Mesothelial cell of epicardium (in vitro differentiated cells): Measurements from ENCODE around the gene ME1. TPM values are rescaled to one million over a fixed set of nuclear protein-coding genes. Genes with fewer than 3 reads are reported as not detected.
"Not testable (repeated sequence)": the region's sequence is repeated elsewhere in the genome, so short reads cannot be mapped to it uniquely, and the experiment has no call there.

Experiments
- DNase-seq, 2 experiments: peaks; one replicate each; pipeline ENCODE4 v3.0.0; 2021; ENCODE audit warnings: low spot score in 2 of 2; ENCODE audit not compliant: unreplicated experiment in 2 of 2
- H3K27ac Mint-ChIP-seq: 2 replicates; pipeline ENCODE4 v1.8.0; 2021; ENCODE audit warnings: mixed read lengths
- H3K27me3 Mint-ChIP-seq: 2 replicates; pipeline ENCODE4 v1.8.0; 2021; ENCODE audit warnings: low read depth, mixed read lengths
- H3K36me3 Mint-ChIP-seq: 2 replicates; pipeline ENCODE4 v1.8.0; 2021; ENCODE audit warnings: mixed read lengths
- H3K4me1 Mint-ChIP-seq: 2 replicates; pipeline ENCODE4 v1.8.0; 2021; ENCODE audit warnings: mixed read lengths
- H3K4me3 Mint-ChIP-seq: 2 replicates; pipeline ENCODE4 v1.8.0; 2021; ENCODE audit warnings: mild to moderate bottlenecking, moderate library complexity, mixed read lengths
- H3K9me3 Mint-ChIP-seq: 2 replicates; pipeline ENCODE4 v1.8.0; 2021; ENCODE audit warnings: mixed read lengths
- total RNA-seq: library from RNA; stranded (reverse); gene quantifications from 3 replicates; pipeline ENCODE4 v1.2.1, GENCODE V29; 2021
- TF ChIP-seq, protein P1 (sequence below): fragments of 200-600 bp; sonication (generic); IDR thresholded peaks from one replicate; pipeline ENCODE4 v1.5.0; 2021; ENCODE audit warnings: antibody characterized with exemption; ENCODE audit not compliant: unreplicated experiment

Gene ME1
- total RNA-seq, 1 donor from 2014 or later = 9.0 TPM

DNA sequence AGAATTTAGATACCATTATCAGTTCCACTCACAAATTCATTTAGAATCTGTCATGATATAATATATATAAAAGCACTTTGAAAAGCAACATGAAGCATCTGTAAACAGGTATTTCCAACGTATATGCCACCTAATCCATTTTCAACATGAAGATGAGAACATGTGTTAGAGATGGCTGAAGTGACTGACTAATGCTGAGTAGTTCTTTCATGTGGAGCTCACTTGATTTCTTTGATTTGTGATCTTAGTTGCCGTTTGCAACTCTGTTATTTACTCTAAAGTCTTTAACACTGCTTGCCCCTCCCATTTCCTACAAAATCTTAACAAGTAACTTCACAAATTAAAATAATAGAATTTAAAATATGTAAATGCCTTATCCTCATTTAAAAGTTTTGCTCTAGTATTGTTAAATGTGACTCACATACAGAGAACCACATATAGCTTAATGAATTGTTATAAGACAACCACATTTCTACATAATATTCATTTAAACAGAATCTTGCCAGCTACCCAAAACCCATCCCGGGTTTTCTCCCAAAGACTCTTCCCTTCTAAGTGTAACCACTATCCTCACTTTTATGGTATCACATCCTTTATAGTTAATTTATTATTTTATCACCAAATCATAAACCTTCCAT, 78.3 kb downstream of the ME1 start:
- H3K27ac Mint-ChIP-seq = no peak overlapping the region
- no peaks in the 10 kb centered on the region for H3K9me3 Mint-ChIP-seq
- no peaks in the 10 kb centered on the region for H3K27me3 Mint-ChIP-seq
- H3K4me3 Mint-ChIP-seq = no peak overlapping the region
- DNase-seq = no peak
- no peaks in the 10 kb centered on the region for H3K4me1 Mint-ChIP-seq
- TF ChIP-seq, protein P1, sequence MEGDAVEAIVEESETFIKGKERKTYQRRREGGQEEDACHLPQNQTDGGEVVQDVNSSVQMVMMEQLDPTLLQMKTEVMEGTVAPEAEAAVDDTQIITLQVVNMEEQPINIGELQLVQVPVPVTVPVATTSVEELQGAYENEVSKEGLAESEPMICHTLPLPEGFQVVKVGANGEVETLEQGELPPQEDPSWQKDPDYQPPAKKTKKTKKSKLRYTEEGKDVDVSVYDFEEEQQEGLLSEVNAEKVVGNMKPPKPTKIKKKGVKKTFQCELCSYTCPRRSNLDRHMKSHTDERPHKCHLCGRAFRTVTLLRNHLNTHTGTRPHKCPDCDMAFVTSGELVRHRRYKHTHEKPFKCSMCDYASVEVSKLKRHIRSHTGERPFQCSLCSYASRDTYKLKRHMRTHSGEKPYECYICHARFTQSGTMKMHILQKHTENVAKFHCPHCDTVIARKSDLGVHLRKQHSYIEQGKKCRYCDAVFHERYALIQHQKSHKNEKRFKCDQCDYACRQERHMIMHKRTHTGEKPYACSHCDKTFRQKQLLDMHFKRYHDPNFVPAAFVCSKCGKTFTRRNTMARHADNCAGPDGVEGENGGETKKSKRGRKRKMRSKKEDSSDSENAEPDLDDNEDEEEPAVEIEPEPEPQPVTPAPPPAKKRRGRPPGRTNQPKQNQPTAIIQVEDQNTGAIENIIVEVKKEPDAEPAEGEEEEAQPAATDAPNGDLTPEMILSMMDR = no peak
- H3K36me3 Mint-ChIP-seq = no peaks in the 10 kb centered on the region

DNA sequence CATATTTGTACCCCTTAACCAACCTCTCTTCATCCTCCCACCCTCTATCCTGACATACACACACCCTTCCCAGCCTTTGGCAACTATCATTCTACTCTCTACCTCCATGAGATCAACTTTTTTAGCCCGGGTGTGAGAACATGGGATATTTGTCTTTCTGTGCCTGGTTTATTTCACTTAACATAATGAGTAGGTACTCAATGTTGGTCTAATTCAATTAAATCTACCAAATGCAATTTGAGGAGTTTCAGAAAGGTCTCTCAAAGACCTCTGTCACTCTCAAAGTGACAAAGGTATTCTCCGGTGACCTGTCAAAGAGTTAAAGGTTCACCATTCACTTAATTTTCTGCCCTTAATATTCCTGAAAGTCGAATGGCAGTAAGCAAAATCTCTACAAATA, 87.7 kb downstream of the ME1 start:
- Mint-ChIP-seq H3K27ac (no peak overlapping the region), H3K4me1 (no peaks in the 10 kb centered on the region), H3K27me3 (no peaks in the 10 kb centered on the region), H3K36me3 (peaks cover 12% of the 10 kb centered on the region), H3K9me3 (no peaks in the 10 kb centered on the region), H3K4me3 (no peak overlapping the region)
- TF ChIP-seq, protein P1 = no peak
- no peak for DNase-seq

DNA sequence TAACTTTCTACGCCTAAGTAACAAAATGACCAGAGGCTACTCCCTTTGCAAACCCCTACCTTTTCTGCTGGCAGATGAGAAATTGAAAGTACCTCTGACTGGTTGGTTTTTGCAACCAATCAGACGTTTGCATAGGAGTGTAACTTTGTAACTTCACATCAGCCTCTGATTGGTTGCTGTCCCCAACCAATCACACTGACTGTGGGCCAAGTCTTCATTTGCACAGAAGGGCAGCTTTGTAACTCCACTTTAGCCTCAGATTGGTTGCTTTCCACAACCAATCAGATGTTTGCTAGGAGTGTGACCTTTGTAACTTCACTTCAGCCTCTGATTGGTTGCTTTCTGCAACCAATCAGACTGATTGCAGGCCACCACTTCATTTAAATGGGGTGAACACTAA, 89.1 kb downstream of the ME1 start:
- TF ChIP-seq, protein P1 = no peak

DNA sequence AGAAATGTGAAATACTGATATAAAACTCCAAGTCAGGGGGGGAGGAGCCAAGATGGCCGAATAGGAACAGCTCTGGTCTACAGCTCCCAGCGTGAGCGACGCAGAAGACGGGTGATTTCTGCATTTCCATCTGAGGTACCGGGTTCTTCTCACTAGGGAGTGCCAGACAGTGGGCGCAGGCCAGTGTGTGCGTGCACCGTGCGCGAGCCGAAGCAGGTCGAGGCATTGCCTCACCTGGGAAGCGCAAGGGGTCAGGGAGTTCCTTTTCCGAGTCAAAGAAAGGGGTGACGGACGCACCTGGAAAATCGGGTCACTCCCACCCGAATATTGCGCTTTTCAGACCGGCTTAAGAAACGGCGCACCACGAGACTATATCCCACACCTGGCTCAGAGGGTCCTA, 96.9 kb downstream of the ME1 start:
- not testable (repeated sequence) for H3K36me3 Mint-ChIP-seq, DNase-seq, H3K4me1 Mint-ChIP-seq, H3K9me3 Mint-ChIP-seq, H3K27ac Mint-ChIP-seq, H3K27me3 Mint-ChIP-seq
- peak overlapping the region; percentile 46 for H3K4me3 Mint-ChIP-seq

More for the DNA sequence above, 89.1 kb downstream of the ME1 start:
- no peaks in the 10 kb centered on the region for H3K9me3 Mint-ChIP-seq
- H3K36me3 Mint-ChIP-seq = peaks cover 12% of the 10 kb centered on the region
- H3K27me3 Mint-ChIP-seq = no peaks in the 10 kb centered on the region
- no peak overlapping the region for H3K27ac Mint-ChIP-seq
- DNase-seq = no peak
- no peaks in the 10 kb centered on the region for H3K4me1 Mint-ChIP-seq
- no peak overlapping the region for H3K4me3 Mint-ChIP-seq

DNA sequence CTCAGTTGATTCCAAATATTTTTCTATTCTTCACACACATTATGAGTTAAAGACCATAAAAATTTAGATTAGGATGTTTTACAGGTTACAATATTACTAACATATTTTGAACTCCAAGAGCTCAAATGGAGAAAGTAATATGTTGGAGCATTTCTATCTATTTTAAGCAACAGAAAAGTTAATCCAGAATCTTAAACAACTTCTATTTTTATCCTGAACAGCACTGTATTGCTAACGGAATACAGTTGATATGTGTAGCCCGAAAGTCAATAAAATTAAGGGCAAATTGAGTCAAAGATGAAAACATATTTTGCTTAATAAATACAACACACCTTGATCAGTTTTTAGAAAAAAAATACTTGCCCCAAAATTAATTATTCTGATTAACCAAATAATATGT, 97.4 kb downstream of the ME1 start:
- Mint-ChIP-seq H3K27me3 (no peaks in the 10 kb centered on the region), H3K9me3 (no peaks in the 10 kb centered on the region), H3K4me1 (no peaks in the 10 kb centered on the region), H3K36me3 (peaks cover 2% of the 10 kb centered on the region), H3K4me3 (peak overlapping the region; percentile 46), H3K27ac (no peak overlapping the region)
- no peak for DNase-seq
- TF ChIP-seq, protein P1 = no peak

DNA sequence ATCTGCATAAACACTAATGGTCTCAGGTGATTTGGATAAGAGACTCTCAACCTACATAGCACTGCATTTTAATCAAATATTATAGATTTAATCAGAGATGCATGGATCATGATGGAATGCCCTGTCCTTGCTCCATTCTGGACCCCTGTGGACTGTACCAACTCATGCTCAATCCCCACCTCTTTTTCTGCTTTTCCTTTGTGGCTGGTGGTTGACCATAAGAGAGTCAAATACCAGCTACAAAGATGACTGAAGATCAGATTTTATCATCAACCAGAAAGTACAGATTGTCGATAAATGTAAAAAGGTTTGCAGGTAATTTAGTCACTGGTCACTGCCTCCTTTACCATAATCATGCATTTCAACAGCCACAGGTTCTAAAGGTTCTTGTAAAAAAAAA, 116.2 kb downstream of the ME1 start:
- H3K4me3 Mint-ChIP-seq = no peak overlapping the region

More for the DNA sequence above, 116.2 kb downstream of the ME1 start:
- DNase-seq = no peak
- Mint-ChIP-seq H3K27me3 (no peaks in the 10 kb centered on the region), H3K27ac (no peak overlapping the region), H3K36me3 (peaks cover 10% of the 10 kb centered on the region), H3K4me1 (peaks cover 2% of the 10 kb centered on the region), H3K9me3 (peaks cover 17% of the 10 kb centered on the region)
- TF ChIP-seq, protein P1 = no peak
